A673 (cell line): ENCODE data around the gene PYGB. TPM values are rescaled to one million over a fixed set of nuclear protein-coding genes. Genes with fewer than 3 reads are reported as not detected.

Experiments
- BruUV-seq: library from RNA; stranded (reverse); fragments of 400-500 nt; replicated peaks from 2 replicates; lab custom pipeline; 2021; lab: Mats Ljungman, UMichigan
- CTCF ChIA-PET: fragments of 300-600 bp; sonication (Branson Sonifier 250); formaldehyde crosslinking; loops from one replicate; lab custom pipeline; 2022; ENCODE audit warnings: antibody characterized with exemption; lab: Charles Lee
- POLR2A ChIA-PET: fragments of 300-600 bp; sonication (Branson Sonifier 250); formaldehyde crosslinking; loops from one replicate; lab custom pipeline; 2022; ENCODE audit warnings: antibody characterized with exemption; ENCODE audit not compliant: low non-redundant PET; lab: Charles Lee
- DNase-seq: peaks from one replicate; pipeline ENCODE4 v3.0.0-alpha.2; 2015; ENCODE audit warnings: low spot score
- H3K27ac ChIP-seq: fragments of 200-600 bp; sonication (generic); 2 replicates; pipeline ENCODE4 v1.5.1; 2016; ENCODE audit warnings: mixed run types, low read depth, mild to moderate bottlenecking, mixed read lengths, antibody characterized with exemption, low read length; ENCODE audit not compliant: poor library complexity, severe bottlenecking
- H3K27me3 ChIP-seq: fragments of 200-600 bp; sonication (generic); replicated peaks from 2 replicates; pipeline ENCODE4 v1.6.1; 2017; ENCODE audit warnings: mixed run types, low read depth, mild to moderate bottlenecking, mixed read lengths, antibody characterized with exemption, low read length; ENCODE audit not compliant: insufficient read depth, poor library complexity
- H3K36me3 ChIP-seq: fragments of 200-600 bp; sonication (generic); 2 replicates; pipeline ENCODE4 v1.6.1; 2016; ENCODE audit warnings: mixed run types, mild to moderate bottlenecking, mixed read lengths, antibody characterized with exemption, low read length; ENCODE audit not compliant: insufficient read depth, poor library complexity, severe bottlenecking
- H3K4me1 ChIP-seq: fragments of 200-600 bp; sonication (generic); 2 replicates; pipeline ENCODE4 v1.6.1; 2017; ENCODE audit warnings: mixed run types, mild to moderate bottlenecking, mixed read lengths, antibody characterized with exemption, low read length; ENCODE audit not compliant: insufficient read depth, poor library complexity, severe bottlenecking
- H3K4me3 ChIP-seq: fragments of 200-600 bp; sonication (generic); 2 replicates; pipeline ENCODE4 v1.5.1; 2016; ENCODE audit warnings: low read depth, mixed run types, mild to moderate bottlenecking, mixed read lengths, low read length; ENCODE audit not compliant: poor library complexity, severe bottlenecking
- H3K9me3 ChIP-seq: fragments of 200-600 bp; sonication (generic); 2 replicates; pipeline ENCODE4 v1.6.1; 2016; ENCODE audit warnings: mixed run types, low read depth, mild to moderate bottlenecking, mixed read lengths, antibody characterized with exemption, low read length; ENCODE audit not compliant: poor library complexity, severe bottlenecking
- CTCF ChIP-seq: fragments of 300-800, 200-600 bp; sonication (generic); conservative IDR thresholded peaks from 2 replicates; pipeline ENCODE4 v1.5.1; 2017; ENCODE audit warnings: low read depth, mild to moderate bottlenecking, antibody characterized with exemption, low read length, moderate library complexity, mixed read lengths
- EZH2 ChIP-seq: fragments of 200-600 bp; sonication (generic); IDR thresholded peaks from 2 replicates; pipeline ENCODE4 v1.6.1; 2017; ENCODE audit warnings: borderline replicate concordance, low read depth, mild to moderate bottlenecking, mixed read lengths, antibody characterized with exemption, low read length; ENCODE audit not compliant: poor library complexity, severe bottlenecking
- intact Hi-C: fragments of 100-400 bp; cut with micrococcal nuclease; formaldehyde crosslinking; loops from one replicate; pipeline ENCODE4 v1.10.0; 2022; ENCODE audit not compliant: unreplicated experiment
- total RNA-seq: library from RNA; stranded (reverse); gene quantifications from 2 replicates; pipeline ENCODE4 v1.2.3, GENCODE V29; 2021

Gene PYGB
- total RNA-seq, 1 experiment from 2014 or later: 52.3 TPM

- no peaks in the 10 kb centered on the region for H3K9me3 ChIP-seq
- no peak overlapping the region for H3K4me3 ChIP-seq
- intact Hi-C loops: no loop called here
- TF ChIP-seq EZH2: no peak
- no peak for TF ChIP-seq CTCF
- H3K4me1 ChIP-seq: peaks cover 7% of the 10 kb centered on the region
- CTCF ChIA-PET: no interaction called here
- POLR2A ChIA-PET: no interaction called here
- no TSS peak for BruUV-seq
- H3K27me3 ChIP-seq: no peaks in the 10 kb centered on the region
- DNase-seq: no peak
- H3K36me3 ChIP-seq: peaks cover 26% of the 10 kb centered on the region
- no peak overlapping the region for H3K27ac ChIP-seq
Measured at GRCh38 chr20:25212242-25212641, 35.6 kb upstream of the PYGB start.

- no peak overlapping the region for H3K4me3 ChIP-seq
- H3K36me3 ChIP-seq: peaks cover 30% of the 10 kb centered on the region
- ChIA-PET POLR2A (no interaction called here), CTCF (no interaction called here)
- intact Hi-C loops: no loop called here
- H3K4me1 ChIP-seq: no peaks in the 10 kb centered on the region
- H3K27me3 ChIP-seq: no peaks in the 10 kb centered on the region
- TF ChIP-seq EZH2 (no peak), CTCF (no peak)
- no TSS peak for BruUV-seq
- H3K9me3 ChIP-seq: no peaks in the 10 kb centered on the region
- H3K27ac ChIP-seq: no peak overlapping the region
- DNase-seq: no peak
Measured at GRCh38 chr20:25213566-25214425, 34.1 kb upstream of the PYGB start.

- Histone ChIP-seq H3K4me1 (no peaks in the 10 kb centered on the region), H3K36me3 (peaks cover 30% of the 10 kb centered on the region), H3K27me3 (no peaks in the 10 kb centered on the region), H3K27ac (no peak overlapping the region), H3K9me3 (no peaks in the 10 kb centered on the region), H3K4me3 (no peak overlapping the region)
- ChIA-PET CTCF (no interaction called here), POLR2A (no interaction called here)
- intact Hi-C loops: no loop called here
- TF ChIP-seq CTCF: no peak
- no peak for TF ChIP-seq EZH2
- BruUV-seq: no TSS peak
- no peak for DNase-seq
Measured at GRCh38 chr20:25214426-25214790, 33.5 kb upstream of the PYGB start.
